Measurements from ENCODE around the gene HIP1. TPM values are rescaled to one million over a fixed set of nuclear protein-coding genes. Genes with fewer than 3 reads are reported as not detected.

HIP1 gene
- total and polyA plus RNA-seq, 9 of the 15 experiments (the other 6 are each of a cell fraction or from before 2014, with no cell fraction given) = 2.4 to 13.7 (median 9.5) TPM

GRCh38 chr7:75596727-75597614 lies 141.8 kb downstream of the HIP1 start (continued):
- TF ChIP-seq E2F3 (CRISPR knock-in tag; IDR thresholded peaks at IDR 0.05) = no peak
- no peak for TF ChIP-seq YY1 (IDR thresholded peaks at IDR 0.05; ENCODE audit: borderline replicate concordance in 1 of 3, control insufficient read depth in 1 of 3, extremely low read depth in 1 of 3, insufficient read depth in 3 of 3, insufficient read length in 1 of 3, insufficient replicate concordance in 2 of 3, low read depth in 1 of 3, low read length in 2 of 3)
- no peak for TF ChIP-seq CHD2 (IDR thresholded peaks at IDR 0.05; ENCODE audit: low read depth, low read length)
- TF ChIP-seq SRSF9 (IDR thresholded peaks at IDR 0.05; ENCODE audit: borderline replicate concordance, low read depth, low read length) = no peak
- TF ChIP-seq, protein P1, sequence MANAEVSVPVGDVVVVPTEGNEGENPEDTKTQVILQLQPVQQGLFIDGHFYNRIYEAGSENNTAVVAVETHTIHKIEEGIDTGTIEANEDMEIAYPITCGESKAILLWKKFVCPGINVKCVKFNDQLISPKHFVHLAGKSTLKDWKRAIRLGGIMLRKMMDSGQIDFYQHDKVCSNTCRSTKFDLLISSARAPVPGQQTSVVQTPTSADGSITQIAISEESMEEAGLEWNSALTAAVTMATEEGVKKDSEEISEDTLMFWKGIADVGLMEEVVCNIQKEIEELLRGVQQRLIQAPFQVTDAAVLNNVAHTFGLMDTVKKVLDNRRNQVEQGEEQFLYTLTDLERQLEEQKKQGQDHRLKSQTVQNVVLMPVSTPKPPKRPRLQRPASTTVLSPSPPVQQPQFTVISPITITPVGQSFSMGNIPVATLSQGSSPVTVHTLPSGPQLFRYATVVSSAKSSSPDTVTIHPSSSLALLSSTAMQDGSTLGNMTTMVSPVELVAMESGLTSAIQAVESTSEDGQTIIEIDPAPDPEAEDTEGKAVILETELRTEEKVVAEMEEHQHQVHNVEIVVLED (CRISPR knock-in tag; IDR thresholded peaks at IDR 0.05) = no peak
- TF ChIP-seq KAT8 (IDR thresholded peaks at IDR 0.05; ENCODE audit: low read depth) = no peak
- TF ChIP-seq PHB2 (IDR thresholded peaks at IDR 0.05; ENCODE audit: low read depth) = no peak
- no peak for TF ChIP-seq HEY1 (CRISPR knock-in tag; IDR thresholded peaks at IDR 0.05; ENCODE audit: borderline replicate concordance)
- TF ChIP-seq, protein P2, sequence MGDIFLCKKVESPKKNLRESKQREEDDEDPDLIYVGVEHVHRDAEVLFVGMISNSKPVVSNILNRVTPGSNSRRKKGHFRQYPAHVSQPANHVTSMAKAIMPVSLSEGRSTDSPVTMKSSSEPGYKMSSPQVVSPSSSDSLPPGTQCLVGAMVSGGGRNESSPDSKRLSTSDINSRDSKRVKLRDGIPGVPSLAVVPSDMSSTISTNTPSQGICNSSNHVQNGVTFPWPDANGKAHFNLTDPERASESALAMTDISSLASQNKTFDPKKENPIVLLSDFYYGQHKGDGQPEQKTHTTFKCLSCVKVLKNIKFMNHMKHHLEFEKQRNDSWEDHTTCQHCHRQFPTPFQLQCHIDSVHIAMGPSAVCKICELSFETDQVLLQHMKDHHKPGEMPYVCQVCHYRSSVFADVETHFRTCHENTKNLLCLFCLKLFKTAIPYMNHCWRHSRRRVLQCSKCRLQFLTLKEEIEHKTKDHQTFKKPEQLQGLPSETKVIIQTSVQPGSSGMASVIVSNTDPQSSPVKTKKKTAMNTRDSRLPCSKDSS (IDR thresholded peaks at IDR 0.05; ENCODE audit: low read depth, partially characterized antibody) = no peak
- no peak for TF ChIP-seq C11orf30 (IDR thresholded peaks at IDR 0.05; ENCODE audit: low read depth)
- TF ChIP-seq, protein P3, sequence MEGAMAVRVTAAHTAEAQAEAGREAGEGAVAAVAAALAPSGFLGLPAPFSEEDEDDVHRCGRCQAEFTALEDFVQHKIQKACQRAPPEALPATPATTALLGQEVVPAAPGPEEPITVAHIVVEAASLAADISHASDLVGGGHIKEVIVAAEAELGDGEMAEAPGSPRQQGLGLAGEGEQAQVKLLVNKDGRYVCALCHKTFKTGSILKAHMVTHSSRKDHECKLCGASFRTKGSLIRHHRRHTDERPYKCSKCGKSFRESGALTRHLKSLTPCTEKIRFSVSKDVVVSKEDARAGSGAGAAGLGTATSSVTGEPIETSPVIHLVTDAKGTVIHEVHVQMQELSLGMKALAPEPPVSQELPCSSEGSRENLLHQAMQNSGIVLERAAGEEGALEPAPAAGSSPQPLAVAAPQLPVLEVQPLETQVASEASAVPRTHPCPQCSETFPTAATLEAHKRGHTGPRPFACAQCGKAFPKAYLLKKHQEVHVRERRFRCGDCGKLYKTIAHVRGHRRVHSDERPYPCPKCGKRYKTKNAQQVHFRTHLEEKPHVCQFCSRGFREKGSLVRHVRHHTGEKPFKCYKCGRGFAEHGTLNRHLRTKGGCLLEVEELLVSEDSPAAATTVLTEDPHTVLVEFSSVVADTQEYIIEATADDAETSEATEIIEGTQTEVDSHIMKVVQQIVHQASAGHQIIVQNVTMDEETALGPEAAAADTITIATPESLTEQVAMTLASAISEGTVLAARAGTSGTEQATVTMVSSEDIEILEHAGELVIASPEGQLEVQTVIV (CRISPR knock-in tag; IDR thresholded peaks at IDR 0.05; ENCODE audit: borderline replicate concordance) = no peak
- TF ChIP-seq POLR2AphosphoS2 (IDR thresholded peaks at IDR 0.05; ENCODE audit: low read length) = no peak
- TF ChIP-seq NUFIP1 (IDR thresholded peaks at IDR 0.05; ENCODE audit: partially characterized antibody) = no peak
- TF ChIP-seq ESRRA (IDR thresholded peaks at IDR 0.05; ENCODE audit: borderline replicate concordance, low read depth) = 0 out of 2 replicates have a peak, but pooled peaks have one; percentile 18
- no peak for TF ChIP-seq SIN3A (IDR thresholded peaks at IDR 0.05; ENCODE audit: borderline replicate concordance in 2 of 2, control insufficient read depth in 1 of 2, low read depth in 2 of 2, low read length in 2 of 2)
- TF ChIP-seq HMGXB4 (CRISPR knock-in tag; IDR thresholded peaks at IDR 0.05) = no peak
- TF ChIP-seq KLF6 (CRISPR knock-in tag; IDR thresholded peaks at IDR 0.05; ENCODE audit: borderline replicate concordance) = peak; percentile 74; the same call in 1 of the 2 replicates
- no peak for TF ChIP-seq KDM1A (IDR thresholded peaks at IDR 0.05)
